CD8-positive, alpha-beta memory T cell (primary cell): ENCODE measurements around the gene BFSP2. TPM values are rescaled to one million over a fixed set of nuclear protein-coding genes. Genes with fewer than 3 reads are reported as not detected.
"Not testable (repeated sequence)": the region's sequence is repeated elsewhere in the genome, so short reads cannot be mapped to it uniquely, and the experiment has no call there.

Source experiments
- CTCF ChIA-PET: fragments of 350-600 bp; sonication (Branson Sonifier 250); formaldehyde crosslinking; loops from one replicate; lab custom pipeline; 2021; ENCODE audit warnings: antibody characterized with exemption; lab: Charles Lee
- POLR2A ChIA-PET: fragments of 350-600 bp; sonication (Branson Sonifier 250); formaldehyde crosslinking; loops from one replicate; lab custom pipeline; 2021; ENCODE audit warnings: antibody characterized with exemption; lab: Charles Lee
- DNase-seq, 5 donors: peaks; one replicate each; pipeline versions ENCODE4 v3.0.0 to v3.0.0-alpha.2; 2020 to 2022; ENCODE audit warnings: mixed read lengths in 1 of 5
- H3K27ac ChIP-seq: one replicate; pipeline ENCODE4 v1.7.0; 2013; ENCODE audit warnings: low read depth, mild to moderate bottlenecking, low read length, moderate library complexity
- H3K27me3 ChIP-seq: 2 replicates; pipeline ENCODE4 v1.7.0; 2013; ENCODE audit warnings: low read length, mild to moderate bottlenecking; ENCODE audit not compliant: insufficient read depth, poor library complexity, severe bottlenecking
- H3K36me3 ChIP-seq: 2 replicates; pipeline ENCODE4 v1.7.0; 2013; ENCODE audit warnings: mild to moderate bottlenecking, low read length, moderate library complexity; ENCODE audit not compliant: insufficient read depth
- H3K4me1 ChIP-seq: 2 replicates; pipeline ENCODE4 v1.7.0; 2013; ENCODE audit warnings: mild to moderate bottlenecking, low read length, moderate library complexity; ENCODE audit not compliant: insufficient read depth
- H3K4me3 ChIP-seq: 2 replicates; pipeline ENCODE4 v1.7.0; 2013; ENCODE audit warnings: mild to moderate bottlenecking, low read length
- H3K9me3 ChIP-seq: 2 replicates; pipeline ENCODE4 v1.7.0; 2013; ENCODE audit warnings: mild to moderate bottlenecking, low read length
- H3K27ac Mint-ChIP-seq, 8 donors: one replicate each; pipeline ENCODE4 v1.8.0; 2020 to 2021; ENCODE audit warnings: mixed read lengths in 8 of 8, mild to moderate bottlenecking in 6 of 8, inconsistent platforms in 3 of 8, moderate library complexity in 3 of 8
- H3K27me3 Mint-ChIP-seq, 2 donors: one replicate each; pipeline ENCODE4 v1.8.0; 2020 to 2021; ENCODE audit warnings: mixed read lengths in 2 of 2, mild to moderate bottlenecking in 1 of 2, moderate library complexity in 1 of 2
- H3K36me3 Mint-ChIP-seq, 3 donors: one replicate each; pipeline ENCODE4 v1.8.0; 2020 to 2021; ENCODE audit warnings: mixed read lengths in 3 of 3, inconsistent platforms in 1 of 3, mild to moderate bottlenecking in 1 of 3
- H3K4me1 Mint-ChIP-seq, 3 donors: one replicate each; pipeline ENCODE4 v1.8.0; 2020 to 2021; ENCODE audit warnings: mixed read lengths in 3 of 3, inconsistent platforms in 1 of 3, mild to moderate bottlenecking in 1 of 3
- H3K4me3 Mint-ChIP-seq, 7 donors: one replicate each; pipeline ENCODE4 v1.8.0; 2020 to 2021; ENCODE audit warnings: mixed read lengths in 7 of 7, mild to moderate bottlenecking in 6 of 7, moderate library complexity in 4 of 7, inconsistent platforms in 2 of 7
- H3K9me3 Mint-ChIP-seq, 5 donors: one replicate each; pipeline ENCODE4 v1.8.0; 2020 to 2022; ENCODE audit warnings: mixed read lengths in 5 of 5, mild to moderate bottlenecking in 3 of 5, moderate library complexity in 2 of 5, inconsistent platforms in 1 of 5
- polyA plus RNA-seq: library from polyadenylated mRNA; unstranded; fragments of 300-500 nt; fragmentation: Illumina TruSeq; gene quantifications from one replicate; pipeline ENCODE4 v1.2.3, GENCODE V29; 2021
- total RNA-seq, 2 experiments: library from RNA; stranded (reverse); gene quantifications; one replicate each; pipeline ENCODE4 v1.2.3, GENCODE V29; 2021

Gene BFSP2
- total and polyA plus RNA-seq, 3 experiments from 2014 or later: 0.82 TPM; not detected in 2

- no peaks in the 10 kb centered on the region for H3K36me3 ChIP-seq
- peaks cover 0 to 1% of the 10 kb centered on the region in 2 donors for H3K27me3 Mint-ChIP-seq
- peak overlapping the region; percentile 35 to 97 (median 94) for H3K27ac Mint-ChIP-seq
- CTCF ChIA-PET: interaction anchor here (1.1 to 1.2 kb wide), 2 partner anchors 14 to 17 kb away, joined by 3 to 4 read pairs; no protein-coding TSS in a partner anchor
- H3K9me3 Mint-ChIP-seq: no peaks in the 10 kb centered on the region
- peaks cover 17% of the 10 kb centered on the region for H3K4me1 ChIP-seq
- H3K4me3 ChIP-seq: peak overlapping the region; percentile 58
- no peak overlapping the region for H3K27ac ChIP-seq
- peak overlapping the region; percentile 37 to 85 (median 78) for H3K4me3 Mint-ChIP-seq
- no peak for DNase-seq
- H3K27me3 ChIP-seq: no peaks in the 10 kb centered on the region
- POLR2A ChIA-PET: interaction anchor here (1.3 to 2.0 kb wide), 3 partner anchors 15 to 67 kb away, joined by 3 to 11 read pairs (median 4); partner anchors contain the start of gene CDV3
- H3K36me3 Mint-ChIP-seq: no peaks in the 10 kb centered on the region
- H3K9me3 ChIP-seq: no peaks in the 10 kb centered on the region
- peaks cover 13 to 20% (median 15%) of the 10 kb centered on the region in 3 donors for H3K4me1 Mint-ChIP-seq
Measured at GRCh38 chr3:133505813-133506212, 106.0 kb downstream of the BFSP2 start.

- H3K4me3 ChIP-seq: peak overlapping the region; percentile 58
- CTCF ChIA-PET: interaction anchor here (1.1 to 1.7 kb wide), 3 partner anchors 14 to 67 kb away, joined by 3 to 5 read pairs (median 4); partner anchors contain the start of gene CDV3
- peaks cover 0 to 1% of the 10 kb centered on the region in 2 donors for H3K27me3 Mint-ChIP-seq
- H3K36me3 Mint-ChIP-seq: no peaks in the 10 kb centered on the region
- H3K27ac Mint-ChIP-seq: peak overlapping the region; percentile 48 to 97 (median 94)
- H3K27ac ChIP-seq: no peak overlapping the region
- no peaks in the 10 kb centered on the region for H3K9me3 Mint-ChIP-seq
- H3K27me3 ChIP-seq: no peaks in the 10 kb centered on the region
- peak overlapping the region; percentile 37 to 85 (median 78) for H3K4me3 Mint-ChIP-seq
- peaks cover 13 to 20% (median 15%) of the 10 kb centered on the region in 3 donors for H3K4me1 Mint-ChIP-seq
- no peaks in the 10 kb centered on the region for H3K36me3 ChIP-seq
- H3K9me3 ChIP-seq: no peaks in the 10 kb centered on the region
- H3K4me1 ChIP-seq: peaks cover 17% of the 10 kb centered on the region
- DNase-seq: peak in 3 of 5 donors; percentile 37 to 52 (median 40)
- POLR2A ChIA-PET: interaction anchor here (1.3 to 2.0 kb wide), 3 partner anchors 15 to 67 kb away, joined by 3 to 11 read pairs (median 4); partner anchors contain the start of gene CDV3
Measured at GRCh38 chr3:133506215-133506901, 106.5 kb downstream of the BFSP2 start.

DNA sequence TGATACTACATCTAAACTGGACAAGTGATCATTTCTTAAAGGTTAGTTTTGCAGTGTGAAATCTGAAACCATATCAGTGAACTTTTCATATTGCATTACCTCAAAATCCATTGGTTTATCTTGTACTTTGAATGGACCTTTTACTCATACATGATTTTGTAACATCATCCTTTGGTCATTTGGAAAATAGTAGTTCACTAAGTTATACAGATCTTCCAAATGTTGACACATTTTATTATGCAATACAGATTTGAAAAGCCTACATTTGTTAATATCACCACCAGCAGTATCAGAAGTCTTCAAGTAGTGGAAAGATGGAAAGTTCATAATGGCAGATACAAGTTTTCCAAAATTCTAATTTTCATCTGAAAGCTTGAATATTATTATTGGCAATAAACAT lies 109.6 kb downstream of the BFSP2 start:
- H3K27me3 Mint-ChIP-seq: peaks cover 0 to 1% of the 10 kb centered on the region in 2 donors
- H3K4me3 Mint-ChIP-seq: no peak overlapping the region
- H3K4me1 Mint-ChIP-seq: peaks cover 13 to 20% (median 15%) of the 10 kb centered on the region in 3 donors

DNA sequence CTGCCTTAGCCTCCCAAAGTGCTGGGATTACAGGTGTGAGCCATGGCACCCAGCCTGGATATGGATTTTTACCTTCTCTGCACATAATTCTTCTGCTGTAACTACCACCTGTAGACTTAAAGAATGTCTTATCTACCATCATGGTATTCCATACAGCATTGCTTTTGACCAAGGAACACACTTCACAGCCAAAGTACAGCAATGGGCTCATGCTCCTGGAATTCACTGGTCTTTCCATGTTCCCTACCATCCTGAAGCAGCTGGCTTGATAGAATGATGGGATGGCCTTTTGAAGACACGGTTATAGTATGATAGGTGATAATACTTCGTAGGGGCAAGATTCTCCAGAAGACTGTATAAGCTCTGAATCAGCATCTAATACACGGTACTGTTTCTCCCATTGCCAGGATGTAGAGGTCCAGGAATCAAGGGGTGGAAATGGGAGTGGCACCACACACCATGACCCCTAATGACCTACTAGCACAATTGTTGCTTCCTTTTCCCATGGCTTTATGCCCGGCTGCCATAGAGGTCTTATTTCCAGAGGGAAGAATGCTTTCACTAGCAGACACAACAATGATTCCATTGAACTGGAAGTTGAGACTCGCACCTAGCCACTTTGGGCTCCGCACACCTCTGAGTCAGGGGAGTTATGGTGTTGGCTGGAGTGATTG lies 112.7 kb downstream of the BFSP2 start:
- Mint-ChIP-seq H3K27me3 (peaks cover 0 to 1% of the 10 kb centered on the region in 2 donors), H3K9me3 (no peaks in the 10 kb centered on the region), H3K4me3 (no peak overlapping the region), H3K4me1 (no peaks in the 10 kb centered on the region), H3K27ac (no peak overlapping the region), H3K36me3 (no peaks in the 10 kb centered on the region)
- Histone ChIP-seq H3K27ac (no peak overlapping the region), H3K27me3 (no peaks in the 10 kb centered on the region), H3K4me1 (no peaks in the 10 kb centered on the region), H3K36me3 (no peaks in the 10 kb centered on the region), H3K9me3 (no peaks in the 10 kb centered on the region), H3K4me3 (no peak overlapping the region)
- ChIA-PET POLR2A (no interaction called here), CTCF (no interaction called here)
- no peak for DNase-seq

More for the DNA sequence above, 109.6 kb downstream of the BFSP2 start:
- ChIA-PET CTCF (no interaction called here), POLR2A (no interaction called here)
- no peaks in the 10 kb centered on the region for H3K36me3 Mint-ChIP-seq
- no peak overlapping the region for H3K27ac Mint-ChIP-seq
- no peak for DNase-seq
- no peak overlapping the region for H3K27ac ChIP-seq
- H3K9me3 Mint-ChIP-seq: no peaks in the 10 kb centered on the region
- H3K36me3 ChIP-seq: no peaks in the 10 kb centered on the region
- no peaks in the 10 kb centered on the region for H3K9me3 ChIP-seq
- no peak overlapping the region for H3K4me3 ChIP-seq
- H3K27me3 ChIP-seq: no peaks in the 10 kb centered on the region
- peaks cover 17% of the 10 kb centered on the region for H3K4me1 ChIP-seq

- no peak for DNase-seq
- no peaks in the 10 kb centered on the region for H3K27me3 ChIP-seq
- H3K27ac Mint-ChIP-seq: no peak overlapping the region
- no peak overlapping the region for H3K4me3 Mint-ChIP-seq
- H3K36me3 Mint-ChIP-seq: no peaks in the 10 kb centered on the region
- H3K9me3 Mint-ChIP-seq: no peaks in the 10 kb centered on the region
- H3K27me3 Mint-ChIP-seq: peaks cover 0 to 3% of the 10 kb centered on the region in 2 donors
- H3K27ac ChIP-seq: no peak overlapping the region
- ChIA-PET CTCF (no interaction called here), POLR2A (no interaction called here)
- H3K4me3 ChIP-seq: no peak overlapping the region
- H3K36me3 ChIP-seq: no peaks in the 10 kb centered on the region
- H3K9me3 ChIP-seq: no peaks in the 10 kb centered on the region
- H3K4me1 ChIP-seq: no peaks in the 10 kb centered on the region
- H3K4me1 Mint-ChIP-seq: no peaks in the 10 kb centered on the region
Measured at GRCh38 chr3:133514418-133514817, 114.6 kb downstream of the BFSP2 start.

GRCh38 chr3:133515127-133515526 lies 115.3 kb downstream of the BFSP2 start:
- POLR2A ChIA-PET: no interaction called here
- no peak overlapping the region for H3K4me3 ChIP-seq
- no peaks in the 10 kb centered on the region for H3K27me3 ChIP-seq
- Mint-ChIP-seq H3K4me3 (no peak overlapping the region), H3K27me3 (peaks cover 0 to 3% of the 10 kb centered on the region in 2 donors), H3K27ac (no peak overlapping the region), H3K36me3 (no peaks in the 10 kb centered on the region), H3K9me3 (no peaks in the 10 kb centered on the region), H3K4me1 (no peaks in the 10 kb centered on the region)
- H3K4me1 ChIP-seq: no peaks in the 10 kb centered on the region
- no peaks in the 10 kb centered on the region for H3K36me3 ChIP-seq
- no peak for DNase-seq
- no peak overlapping the region for H3K27ac ChIP-seq
- CTCF ChIA-PET: no interaction called here
- no peaks in the 10 kb centered on the region for H3K9me3 ChIP-seq

GRCh38 chr3:133520286-133520685 lies 120.4 kb downstream of the BFSP2 start:
- CTCF ChIA-PET: interaction anchor here (1.2 kb wide), 1 partner anchor 20 kb away, joined by 3 read pairs; no protein-coding TSS in a partner anchor

DNA sequence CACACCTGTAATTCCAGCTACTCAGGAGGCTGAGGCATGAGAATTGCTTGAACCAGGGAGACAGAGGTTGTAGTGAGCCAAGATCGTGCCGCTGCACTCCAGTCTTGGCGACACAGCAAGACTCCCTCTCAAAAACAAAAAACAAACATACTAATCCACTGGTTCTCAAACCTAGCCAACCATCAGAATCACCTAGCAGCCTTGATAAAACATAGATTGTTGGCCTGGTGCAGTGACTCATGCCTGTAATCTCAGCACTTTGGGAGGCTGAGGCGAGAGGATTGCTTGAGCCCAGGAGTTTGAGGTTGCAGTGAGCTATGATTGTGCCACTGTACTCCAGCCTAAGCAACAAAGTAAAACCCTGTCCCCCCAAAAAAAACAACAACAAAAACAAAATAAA lies 121.1 kb downstream of the BFSP2 start:
- H3K27me3 ChIP-seq, H3K9me3 Mint-ChIP-seq, H3K27ac ChIP-seq, H3K36me3 Mint-ChIP-seq, H3K36me3 ChIP-seq, POLR2A ChIA-PET, H3K4me1 ChIP-seq, H3K27me3 Mint-ChIP-seq, H3K4me3 ChIP-seq, H3K4me3 Mint-ChIP-seq, H3K4me1 Mint-ChIP-seq, H3K9me3 ChIP-seq, DNase-seq, H3K27ac Mint-ChIP-seq: not testable (repeated sequence)
- CTCF ChIA-PET: interaction anchor here (1.2 kb wide), 1 partner anchor 9 kb away, joined by 3 read pairs; no protein-coding TSS in a partner anchor

More at GRCh38 chr3:133520286-133520685, 120.4 kb downstream of the BFSP2 start:
- Mint-ChIP-seq H3K27ac (peak overlapping the region in 1 of 8 donors; percentile 48), H3K36me3 (no peaks in the 10 kb centered on the region), H3K4me3 (no peak overlapping the region), H3K4me1 (no peaks in the 10 kb centered on the region), H3K9me3 (no peaks in the 10 kb centered on the region), H3K27me3 (peaks cover 0 to 3% of the 10 kb centered on the region in 2 donors)
- POLR2A ChIA-PET: no interaction called here
- DNase-seq: no peak
- Histone ChIP-seq H3K4me3 (no peak overlapping the region), H3K36me3 (no peaks in the 10 kb centered on the region), H3K4me1 (no peaks in the 10 kb centered on the region), H3K27me3 (no peaks in the 10 kb centered on the region), H3K27ac (no peak overlapping the region), H3K9me3 (no peaks in the 10 kb centered on the region)
